Measurements from ENCODE around the gene VDR.

The VDR gene

GRCh38 chr12:47801170-47801903 lies 103.5 kb downstream of the VDR start:
- peaks cover 4 to 13% of the 10 kb centered on the region in 2 donors for H3K36me3 ChIP-seq (ENCODE audit: control insufficient read depth in 2 of 2, insufficient read depth in 2 of 2, low read length in 2 of 2)
- peaks cover 80% of the 10 kb centered on the region for H3K4me1 ChIP-seq (ENCODE audit: control insufficient read depth, insufficient read depth, low read length)
- no peaks in the 10 kb centered on the region for H3K27me3 ChIP-seq (ENCODE audit: control insufficient read depth in 1 of 2, insufficient read depth in 2 of 2, low read length in 2 of 2)
- H3K9me3 ChIP-seq (ENCODE audit: control insufficient read depth in 2 of 2, low read length in 2 of 2), result no peaks in the 10 kb centered on the region
- H3K9ac ChIP-seq (ENCODE audit: low read length in 2 of 2), result peak overlapping the region; percentile 13 to 51
- peak overlapping the region; percentile 24 for H3K27ac ChIP-seq (ENCODE audit: low read length)
- peak overlapping the region in 1 of 2 donors; percentile 35 for H3K4me3 ChIP-seq (ENCODE audit: low read length in 2 of 2)

GRCh38 chr12:47800582-47800981 lies 104.2 kb downstream of the VDR start:
- H3K4me3 ChIP-seq (ENCODE audit: low read length in 2 of 2), result no peak overlapping the region
- H3K9ac ChIP-seq (ENCODE audit: low read length in 2 of 2), result no peak overlapping the region
- H3K27ac ChIP-seq (ENCODE audit: low read length), result peak overlapping the region; percentile 53
- no peaks in the 10 kb centered on the region for H3K27me3 ChIP-seq (ENCODE audit: control insufficient read depth in 1 of 2, insufficient read depth in 2 of 2, low read length in 2 of 2)
- no peaks in the 10 kb centered on the region for H3K9me3 ChIP-seq (ENCODE audit: control insufficient read depth in 2 of 2, low read length in 2 of 2)
- H3K36me3 ChIP-seq (ENCODE audit: control insufficient read depth in 2 of 2, insufficient read depth in 2 of 2, low read length in 2 of 2), result peaks cover 9 to 14% of the 10 kb centered on the region in 2 donors
- H3K4me1 ChIP-seq (ENCODE audit: control insufficient read depth, insufficient read depth, low read length), result peaks cover 73% of the 10 kb centered on the region

- peak overlapping the region in 1 of 2 donors; percentile 22 for H3K4me3 ChIP-seq (ENCODE audit: low read length in 2 of 2)
- H3K36me3 ChIP-seq (ENCODE audit: control insufficient read depth in 2 of 2, insufficient read depth in 2 of 2, low read length in 2 of 2), result peaks cover 17 to 20% of the 10 kb centered on the region in 2 donors
- no peaks in the 10 kb centered on the region for H3K9me3 ChIP-seq (ENCODE audit: control insufficient read depth in 2 of 2, low read length in 2 of 2)
- H3K27ac ChIP-seq (ENCODE audit: low read length), result peak overlapping the region; percentile 53
- no peak overlapping the region for H3K9ac ChIP-seq (ENCODE audit: low read length in 2 of 2)
- H3K27me3 ChIP-seq (ENCODE audit: control insufficient read depth in 1 of 2, insufficient read depth in 2 of 2, low read length in 2 of 2), result no peaks in the 10 kb centered on the region
- H3K4me1 ChIP-seq (ENCODE audit: control insufficient read depth, insufficient read depth, low read length), result peaks cover 62% of the 10 kb centered on the region
Observed at GRCh38 chr12:47799357-47799955, 105.3 kb downstream of the VDR start.

- no peaks in the 10 kb centered on the region for H3K9me3 ChIP-seq (ENCODE audit: control insufficient read depth in 2 of 2, low read length in 2 of 2)
- peak overlapping the region; percentile 53 for H3K27ac ChIP-seq (ENCODE audit: low read length)
- H3K27me3 ChIP-seq (ENCODE audit: control insufficient read depth in 1 of 2, insufficient read depth in 2 of 2, low read length in 2 of 2), result no peaks in the 10 kb centered on the region
- no peak overlapping the region for H3K4me3 ChIP-seq (ENCODE audit: low read length in 2 of 2)
- peaks cover 25 to 27% of the 10 kb centered on the region in 2 donors for H3K36me3 ChIP-seq (ENCODE audit: control insufficient read depth in 2 of 2, insufficient read depth in 2 of 2, low read length in 2 of 2)
- H3K9ac ChIP-seq (ENCODE audit: low read length in 2 of 2), result no peak overlapping the region
- peaks cover 52% of the 10 kb centered on the region for H3K4me1 ChIP-seq (ENCODE audit: control insufficient read depth, insufficient read depth, low read length)
Observed at GRCh38 chr12:47798382-47798948, 106.3 kb downstream of the VDR start.

- no peak overlapping the region for H3K27ac ChIP-seq (ENCODE audit: low read length)
- peaks cover 44% of the 10 kb centered on the region for H3K4me1 ChIP-seq (ENCODE audit: control insufficient read depth, insufficient read depth, low read length)
- no peaks in the 10 kb centered on the region for H3K9me3 ChIP-seq (ENCODE audit: control insufficient read depth in 2 of 2, low read length in 2 of 2)
- peaks cover 29 to 34% of the 10 kb centered on the region in 2 donors for H3K36me3 ChIP-seq (ENCODE audit: control insufficient read depth in 2 of 2, insufficient read depth in 2 of 2, low read length in 2 of 2)
- H3K4me3 ChIP-seq (ENCODE audit: low read length in 2 of 2), result no peak overlapping the region
- H3K9ac ChIP-seq (ENCODE audit: low read length in 2 of 2), result no peak overlapping the region
- no peaks in the 10 kb centered on the region for H3K27me3 ChIP-seq (ENCODE audit: control insufficient read depth in 1 of 2, insufficient read depth in 2 of 2, low read length in 2 of 2)
Observed at GRCh38 chr12:47797441-47797840, 107.4 kb downstream of the VDR start.

GRCh38 chr12:47795814-47796411 lies 108.9 kb downstream of the VDR start:
- peaks cover 37 to 42% of the 10 kb centered on the region in 2 donors for H3K36me3 ChIP-seq (ENCODE audit: control insufficient read depth in 2 of 2, insufficient read depth in 2 of 2, low read length in 2 of 2)
- peaks cover 29% of the 10 kb centered on the region for H3K4me1 ChIP-seq (ENCODE audit: control insufficient read depth, insufficient read depth, low read length)
- no peaks in the 10 kb centered on the region for H3K27me3 ChIP-seq (ENCODE audit: control insufficient read depth in 1 of 2, insufficient read depth in 2 of 2, low read length in 2 of 2)
- H3K4me3 ChIP-seq (ENCODE audit: low read length in 2 of 2), result no peak overlapping the region
- H3K9me3 ChIP-seq (ENCODE audit: control insufficient read depth in 2 of 2, low read length in 2 of 2), result no peaks in the 10 kb centered on the region
- no peak overlapping the region for H3K27ac ChIP-seq (ENCODE audit: low read length)
- H3K9ac ChIP-seq (ENCODE audit: low read length in 2 of 2), result no peak overlapping the region

- Histone ChIP-seq H3K27ac (ENCODE audit: low read length) (no peak overlapping the region), H3K9me3 (ENCODE audit: control insufficient read depth in 2 of 2, low read length in 2 of 2) (no peaks in the 10 kb centered on the region), H3K27me3 (ENCODE audit: control insufficient read depth in 1 of 2, insufficient read depth in 2 of 2, low read length in 2 of 2) (no peaks in the 10 kb centered on the region), H3K4me3 (ENCODE audit: low read length in 2 of 2) (no peak overlapping the region), H3K4me1 (ENCODE audit: control insufficient read depth, insufficient read depth, low read length) (peaks cover 22% of the 10 kb centered on the region), H3K9ac (ENCODE audit: low read length in 2 of 2) (no peak overlapping the region), H3K36me3 (ENCODE audit: control insufficient read depth in 2 of 2, insufficient read depth in 2 of 2, low read length in 2 of 2) (peaks cover 43 to 47% of the 10 kb centered on the region in 2 donors)
Observed at GRCh38 chr12:47795121-47795813, 109.5 kb downstream of the VDR start.

GRCh38 chr12:47794679-47795078 lies 110.1 kb downstream of the VDR start:
- peak overlapping the region; percentile 18 for H3K27ac ChIP-seq (ENCODE audit: low read length)
- H3K4me1 ChIP-seq (ENCODE audit: control insufficient read depth, insufficient read depth, low read length), result peaks cover 16% of the 10 kb centered on the region
- H3K4me3 ChIP-seq (ENCODE audit: low read length in 2 of 2), result no peak overlapping the region
- H3K9me3 ChIP-seq (ENCODE audit: control insufficient read depth in 2 of 2, low read length in 2 of 2), result no peaks in the 10 kb centered on the region
- no peaks in the 10 kb centered on the region for H3K27me3 ChIP-seq (ENCODE audit: control insufficient read depth in 1 of 2, insufficient read depth in 2 of 2, low read length in 2 of 2)
- no peak overlapping the region for H3K9ac ChIP-seq (ENCODE audit: low read length in 2 of 2)
- peaks cover 49% of the 10 kb centered on the region in 2 donors for H3K36me3 ChIP-seq (ENCODE audit: control insufficient read depth in 2 of 2, insufficient read depth in 2 of 2, low read length in 2 of 2)

GRCh38 chr12:47793015-47793681 lies 111.6 kb downstream of the VDR start:
- no peak overlapping the region for H3K27ac ChIP-seq (ENCODE audit: low read length)

GRCh38 chr12:47791874-47792273 lies 112.9 kb downstream of the VDR start:
- no peak overlapping the region for H3K9ac ChIP-seq (ENCODE audit: low read length in 2 of 2)
- H3K4me3 ChIP-seq (ENCODE audit: low read length in 2 of 2), result no peak overlapping the region
- no peaks in the 10 kb centered on the region for H3K9me3 ChIP-seq (ENCODE audit: control insufficient read depth in 2 of 2, low read length in 2 of 2)
- peaks cover 74 to 75% of the 10 kb centered on the region in 2 donors for H3K36me3 ChIP-seq (ENCODE audit: control insufficient read depth in 2 of 2, insufficient read depth in 2 of 2, low read length in 2 of 2)
- H3K4me1 ChIP-seq (ENCODE audit: control insufficient read depth, insufficient read depth, low read length), result peaks cover 4% of the 10 kb centered on the region
- no peaks in the 10 kb centered on the region for H3K27me3 ChIP-seq (ENCODE audit: control insufficient read depth in 1 of 2, insufficient read depth in 2 of 2, low read length in 2 of 2)
- peak overlapping the region; percentile 6 for H3K27ac ChIP-seq (ENCODE audit: low read length)

More at GRCh38 chr12:47793015-47793681, 111.6 kb downstream of the VDR start:
- H3K9ac ChIP-seq (ENCODE audit: low read length in 2 of 2), result no peak overlapping the region
- H3K4me3 ChIP-seq (ENCODE audit: low read length in 2 of 2), result no peak overlapping the region
- H3K36me3 ChIP-seq (ENCODE audit: control insufficient read depth in 2 of 2, insufficient read depth in 2 of 2, low read length in 2 of 2), result peaks cover 62 to 63% of the 10 kb centered on the region in 2 donors
- no peaks in the 10 kb centered on the region for H3K27me3 ChIP-seq (ENCODE audit: control insufficient read depth in 1 of 2, insufficient read depth in 2 of 2, low read length in 2 of 2)
- no peaks in the 10 kb centered on the region for H3K9me3 ChIP-seq (ENCODE audit: control insufficient read depth in 2 of 2, low read length in 2 of 2)
- peaks cover 3% of the 10 kb centered on the region for H3K4me1 ChIP-seq (ENCODE audit: control insufficient read depth, insufficient read depth, low read length)
